HCT116 (cell line): ENCODE results near the gene SLC12A1. TPM values are rescaled to one million over a fixed set of nuclear protein-coding genes. Genes with fewer than 3 reads are reported as not detected.

Experiments used
- ATAC-seq: fragments of 200-7000 bp; cut with Tn5 transposase; 2 replicates; pipeline ENCODE4 v1.9.1; 2020; ENCODE audit warnings: mild to moderate bottlenecking, moderate library complexity
- BruUV-seq: library from RNA; stranded (reverse); fragments of 400-500 nt; replicated peaks from 2 replicates; lab custom pipeline; 2021; lab: Mats Ljungman, UMichigan
- CTCF ChIA-PET: fragments of 300-600 bp; sonication (Branson Sonifier 250); formaldehyde crosslinking; loops from one replicate; lab custom pipeline; 2021; ENCODE audit warnings: antibody characterized with exemption; lab: Charles Lee
- POLR2A ChIA-PET: fragments of 300-600, 350-600 bp; sonication (Branson Sonifier 250); formaldehyde crosslinking; loops from one replicate; lab custom pipeline; 2021; ENCODE audit warnings: antibody characterized with exemption; lab: Charles Lee
- RAD21 ChIA-PET, 2 experiments: fragments of 300-600 bp; sonication (Branson Sonifier 250); formaldehyde crosslinking; loops; one replicate each; lab custom pipeline; 2023; ENCODE audit warnings: low total read pairs in 2 of 2; ENCODE audit not compliant: uncharacterized antibody in 2 of 2, unreplicated experiment in 2 of 2, low non-redundant PET in 1 of 2; lab: Charles Lee
- DNase-seq: peaks from one replicate; pipeline ENCODE4 v3.0.0-alpha.2; 2010; ENCODE audit warnings: low read depth, low spot score
- H2AFZ ChIP-seq: fragments of 200-600 bp; shearing (Covaris generic), sonication (generic); 2 replicates; pipeline ENCODE4 v1.6.1; 2017; ENCODE audit warnings: low read depth, mixed run types, mixed read lengths, antibody characterized with exemption, low read length; ENCODE audit not compliant: poor library complexity, severe bottlenecking
- H3K27ac ChIP-seq: 2 replicates; pipeline ENCODE4 v1.5.1; 2012; ENCODE audit warnings: low read depth, low read length
- H3K27me3 ChIP-seq: fragments of 200-600 bp; sonication (generic); 2 replicates; pipeline ENCODE4 v1.6.1; 2016; ENCODE audit warnings: mixed run types, low read length, mixed read lengths; ENCODE audit not compliant: insufficient read depth
- H3K36me3 ChIP-seq, 2 experiments: fragments of 200-500 bp in 1 of 2; fragments of 200-600 bp in 1 of 2; sonication (Bioruptor generic) in 1 of 2; sonication (generic) in 1 of 2; 2 replicates each; pipeline versions ENCODE4 v1.5.1 to v1.6.1; 2014 to 2016; ENCODE audit warnings: low read length in 2 of 2, inconsistent platforms in 1 of 2, mixed read lengths in 1 of 2, mixed run types in 1 of 2; ENCODE audit not compliant: insufficient read depth in 2 of 2, control insufficient read depth in 1 of 2
- H3K4me1 ChIP-seq, 2 experiments: fragments of 200-600 bp in 1 of 2; sonication (generic) in 1 of 2; 2 replicates each; pipeline versions ENCODE4 v1.5.1 to v1.6.1; 2012 to 2017; ENCODE audit warnings: low read length in 2 of 2, inconsistent platforms in 1 of 2, mild to moderate bottlenecking in 1 of 2, mixed read lengths in 1 of 2, mixed run types in 1 of 2, moderate library complexity in 1 of 2; ENCODE audit not compliant: insufficient read depth in 2 of 2, control insufficient read depth in 1 of 2
- H3K4me2 ChIP-seq: fragments of 200-600 bp; sonication (generic); 2 replicates; pipeline ENCODE4 v1.6.1; 2017; ENCODE audit warnings: mixed run types, low read length, mixed read lengths
- H3K4me3 ChIP-seq, 2 experiments: fragments of 200-600 bp in 1 of 2; sonication (generic) in 1 of 2; replicated peaks in 1 of 2; 2 replicates each; pipeline ENCODE4 v1.5.1; 2011 to 2016; ENCODE audit warnings: low read length in 2 of 2, control low read depth in 1 of 2, low read depth in 1 of 2, mild to moderate bottlenecking in 1 of 2, mixed read lengths in 1 of 2, mixed run types in 1 of 2
- H3K79me2 ChIP-seq: fragments of 200-600 bp; sonication (generic); 2 replicates; pipeline ENCODE4 v1.6.1; 2017; ENCODE audit warnings: mild to moderate bottlenecking, mixed run types, low read length, moderate library complexity, mixed read lengths; ENCODE audit not compliant: insufficient read depth
- H3K9ac ChIP-seq: fragments of 200-600 bp; sonication (generic); 2 replicates; pipeline ENCODE4 v1.6.1; 2016; ENCODE audit warnings: low read length, mixed read lengths
- H3K9me2 ChIP-seq: fragments of 200-600 bp; sonication (generic), shearing (Covaris generic); 2 replicates; pipeline ENCODE4 v1.6.1; 2017; ENCODE audit warnings: mixed run types, mild to moderate bottlenecking, moderate library complexity; ENCODE audit not compliant: insufficient read depth
- H3K9me3 ChIP-seq, 2 experiments: fragments of 200-500 bp in 1 of 2; fragments of 200-600 bp in 1 of 2; sonication (Bioruptor generic) in 1 of 2; sonication (generic) in 1 of 2; 2 replicates each; pipeline ENCODE4 v1.6.1; 2014 to 2017; ENCODE audit warnings: low read length in 2 of 2, mixed read lengths in 2 of 2, inconsistent platforms in 1 of 2, low read depth in 1 of 2, mild to moderate bottlenecking in 1 of 2, mixed run types in 1 of 2, moderate library complexity in 1 of 2; ENCODE audit not compliant: control insufficient read depth in 1 of 2, insufficient read depth in 1 of 2
- H4K20me1 ChIP-seq: fragments of 200-600 bp; sonication (generic), shearing (Covaris generic); 2 replicates; pipeline ENCODE4 v1.6.1; 2017; ENCODE audit warnings: mixed run types, mild to moderate bottlenecking, moderate library complexity; ENCODE audit not compliant: insufficient read depth
- FOSL1 ChIP-seq: IDR thresholded peaks from 2 replicates; pipeline ENCODE4 v1.6.1; 2012; ENCODE audit warnings: low read depth
- POLR2A ChIP-seq: IDR thresholded peaks from 2 replicates; pipeline ENCODE4 v1.7.0; 2011; ENCODE audit warnings: borderline replicate concordance; ENCODE audit not compliant: insufficient read depth, insufficient read length; ENCODE audit errors: extremely low read depth
- POLR2AphosphoS5 ChIP-seq: IDR thresholded peaks from 2 replicates; pipeline ENCODE4 v1.6.1; 2011; ENCODE audit warnings: mild to moderate bottlenecking, low read depth, low read length, moderate library complexity
- SP1 ChIP-seq: IDR thresholded peaks from 2 replicates; pipeline ENCODE4 v1.6.1; 2012; ENCODE audit warnings: low read depth
- YY1 ChIP-seq: IDR thresholded peaks from 2 replicates; pipeline ENCODE4 v1.6.1; 2011; ENCODE audit warnings: low read length, low read depth, moderate library complexity, mild to moderate bottlenecking; ENCODE audit not compliant: insufficient replicate concordance; ENCODE audit errors: extremely low read depth
- intact Hi-C: fragments of 100-400 bp; cut with micrococcal nuclease; formaldehyde crosslinking; loops from 2 replicates; pipeline ENCODE4 v1.10.0; 2022
- total RNA-seq: library from RNA; stranded (reverse); gene quantifications from one replicate; pipeline ENCODE4 v1.2.1, GENCODE V29; 2021; ENCODE audit not compliant: unreplicated experiment
- TF ChIP-seq, protein P1 (sequence below): IDR thresholded peaks from 2 replicates; pipeline ENCODE4 v1.6.1; 2012
- TF ChIP-seq, protein P2 (sequence below): IDR thresholded peaks from 2 replicates; pipeline ENCODE4 v1.6.1; 2012; ENCODE audit warnings: low read depth

The SLC12A1 gene
- total RNA-seq, 1 experiment from 2014 or later: not detected

DNA sequence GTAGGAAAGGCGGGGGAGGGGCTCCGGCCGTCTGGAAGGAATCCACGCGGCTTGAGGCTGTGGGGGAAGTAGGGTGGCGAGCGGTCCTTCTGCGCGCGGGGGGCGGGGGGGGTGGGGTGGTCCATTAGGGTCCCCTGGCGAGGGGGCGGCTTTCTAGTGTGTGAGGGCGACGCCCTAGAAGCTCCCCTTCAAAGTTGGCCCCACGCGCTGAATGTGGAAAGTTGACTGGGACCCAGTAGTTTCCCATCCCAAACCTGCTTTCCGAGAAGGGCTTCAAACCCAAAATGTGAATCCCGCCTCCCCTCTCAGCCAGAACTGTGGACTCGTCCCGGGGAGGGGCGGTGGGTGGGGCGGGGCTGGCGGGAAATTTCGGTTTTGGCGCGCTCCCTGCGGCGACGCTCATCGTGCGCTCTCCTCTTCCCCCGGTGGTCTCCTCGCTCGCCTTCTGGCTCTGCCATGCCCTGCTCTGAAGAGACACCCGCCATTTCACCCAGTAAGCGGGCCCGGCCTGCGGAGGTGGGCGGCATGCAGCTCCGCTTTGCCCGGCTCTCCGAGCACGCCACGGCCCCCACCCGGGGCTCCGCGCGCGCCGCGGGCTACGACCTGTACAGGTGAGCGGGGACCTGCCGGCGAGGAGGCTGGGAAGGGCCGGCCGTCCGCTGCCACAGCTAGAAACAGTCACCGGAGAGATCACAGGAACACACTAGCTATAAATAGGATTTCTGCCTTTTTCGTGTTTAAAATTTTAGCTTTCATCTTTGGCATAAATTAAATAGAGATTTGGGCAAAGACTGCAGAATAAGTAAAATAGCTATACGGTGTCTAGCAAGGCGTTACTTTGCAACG is 125.9 kb downstream of the SLC12A1 start:
- Histone ChIP-seq H3K27ac (peak overlapping the region; percentile 97), H3K9ac (peak overlapping the region; percentile 96), H3K9me3 (no peaks in the 10 kb centered on the region), H3K9me2 (no peaks in the 10 kb centered on the region), H3K79me2 (peaks cover 49% of the 10 kb centered on the region), H3K4me3 (peak overlapping the region; percentile 82 to 85), H3K4me1 (peaks cover 13 to 20% of the 10 kb centered on the region in 2 experiments; a peak in 3 of 4 replicates), H2AFZ (no peak overlapping the region), H3K27me3 (no peaks in the 10 kb centered on the region), H3K36me3 (peaks cover 13 to 17% of the 10 kb centered on the region in 2 experiments; a peak in 3 of 4 replicates), H3K4me2 (peak overlapping the region; percentile 90), H4K20me1 (no peaks in the 10 kb centered on the region)
- POLR2A ChIA-PET: no interaction called here
- RAD21 ChIA-PET: interaction anchor here in 1 of 2 experiments (0.6 kb wide), 1 partner anchor 530 kb away, joined by 3 read pairs; no protein-coding TSS in a partner anchor
- DNase-seq (peak; percentile 44), ATAC-seq (peak; percentile 76)
- CTCF ChIA-PET: interaction anchor here (1.1 kb wide), 1 partner anchor 46 kb away, joined by 4 read pairs; no protein-coding TSS in a partner anchor
- TF ChIP-seq FOSL1 (0 out of 2 replicates have a peak, but pooled peaks have one; percentile 8), SP1 (0 out of 2 replicates have a peak, but pooled peaks have one; percentile 24), POLR2AphosphoS5 (peak; percentile 58), POLR2A (peak; percentile 9), YY1 (no peak)
- TF ChIP-seq, protein P1, sequence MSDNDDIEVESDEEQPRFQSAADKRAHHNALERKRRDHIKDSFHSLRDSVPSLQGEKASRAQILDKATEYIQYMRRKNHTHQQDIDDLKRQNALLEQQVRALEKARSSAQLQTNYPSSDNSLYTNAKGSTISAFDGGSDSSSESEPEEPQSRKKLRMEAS: peak; percentile 45
- TF ChIP-seq, protein P2, sequence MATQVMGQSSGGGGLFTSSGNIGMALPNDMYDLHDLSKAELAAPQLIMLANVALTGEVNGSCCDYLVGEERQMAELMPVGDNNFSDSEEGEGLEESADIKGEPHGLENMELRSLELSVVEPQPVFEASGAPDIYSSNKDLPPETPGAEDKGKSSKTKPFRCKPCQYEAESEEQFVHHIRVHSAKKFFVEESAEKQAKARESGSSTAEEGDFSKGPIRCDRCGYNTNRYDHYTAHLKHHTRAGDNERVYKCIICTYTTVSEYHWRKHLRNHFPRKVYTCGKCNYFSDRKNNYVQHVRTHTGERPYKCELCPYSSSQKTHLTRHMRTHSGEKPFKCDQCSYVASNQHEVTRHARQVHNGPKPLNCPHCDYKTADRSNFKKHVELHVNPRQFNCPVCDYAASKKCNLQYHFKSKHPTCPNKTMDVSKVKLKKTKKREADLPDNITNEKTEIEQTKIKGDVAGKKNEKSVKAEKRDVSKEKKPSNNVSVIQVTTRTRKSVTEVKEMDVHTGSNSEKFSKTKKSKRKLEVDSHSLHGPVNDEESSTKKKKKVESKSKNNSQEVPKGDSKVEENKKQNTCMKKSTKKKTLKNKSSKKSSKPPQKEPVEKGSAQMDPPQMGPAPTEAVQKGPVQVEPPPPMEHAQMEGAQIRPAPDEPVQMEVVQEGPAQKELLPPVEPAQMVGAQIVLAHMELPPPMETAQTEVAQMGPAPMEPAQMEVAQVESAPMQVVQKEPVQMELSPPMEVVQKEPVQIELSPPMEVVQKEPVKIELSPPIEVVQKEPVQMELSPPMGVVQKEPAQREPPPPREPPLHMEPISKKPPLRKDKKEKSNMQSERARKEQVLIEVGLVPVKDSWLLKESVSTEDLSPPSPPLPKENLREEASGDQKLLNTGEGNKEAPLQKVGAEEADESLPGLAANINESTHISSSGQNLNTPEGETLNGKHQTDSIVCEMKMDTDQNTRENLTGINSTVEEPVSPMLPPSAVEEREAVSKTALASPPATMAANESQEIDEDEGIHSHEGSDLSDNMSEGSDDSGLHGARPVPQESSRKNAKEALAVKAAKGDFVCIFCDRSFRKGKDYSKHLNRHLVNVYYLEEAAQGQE: no peak
- BruUV-seq: no TSS peak
- intact Hi-C loops: no loop called here
